Right lobe of liver (tissue), 4 donors: ENCODE data around the gene PIGC.
A peak's percentile ranks its signal among the peaks of the same experiment; 100 is the strongest.

Experiments
- CTCF ChIP-seq, 4 donors: fragments of 200-600 bp in 3 of 4; fragments of 450-650 bp in 1 of 4; IDR thresholded peaks; one replicate each; pipeline versions ENCODE4 v1.5.1 to v1.8.0; 2016 to 2022; ENCODE audit warnings: antibody characterized with exemption in 4 of 4, mild to moderate bottlenecking in 2 of 4
- POLR2A ChIP-seq: fragments of 450-650 bp; IDR thresholded peaks from one replicate; pipeline ENCODE4 v1.6.1; 2017; ENCODE audit warnings: antibody characterized with exemption, mild to moderate bottlenecking
- donor health status: DM: no; HTN: no; CAD: no.
- donor health status: DM: no; HTN: no; CAD: no.
- donor health status: DM: no; HTN: yes; CAD: no.

- TF ChIP-seq CTCF (IDR thresholded peaks at IDR 0.05) (peak in 1 of 4 donors; percentile 10), POLR2A (no peak)
Observed at GRCh38 chr1:172401892-172402291, 42.0 kb downstream of the PIGC start.
